Smooth muscle cell of the coronary artery (primary cell): ENCODE results near the gene TRNP1. TPM values are rescaled to one million over a fixed set of nuclear protein-coding genes. Genes with fewer than 3 reads are reported as not detected.

Source experiments
- total RNA-seq: library from RNA; depleted of rRNA; stranded (reverse); fragments of >200 nt; gene quantifications from 2 replicates; pipeline ENCODE4 v1.2.3, GENCODE V29; 2014; ENCODE audit warnings: low replicate concordance

Gene TRNP1, protein sequence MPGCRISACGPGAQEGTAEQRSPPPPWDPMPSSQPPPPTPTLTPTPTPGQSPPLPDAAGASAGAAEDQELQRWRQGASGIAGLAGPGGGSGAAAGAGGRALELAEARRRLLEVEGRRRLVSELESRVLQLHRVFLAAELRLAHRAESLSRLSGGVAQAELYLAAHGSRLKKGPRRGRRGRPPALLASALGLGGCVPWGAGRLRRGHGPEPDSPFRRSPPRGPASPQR
- total RNA-seq, result 5.3 and 11.7 TPM in 2 replicates

DNA sequence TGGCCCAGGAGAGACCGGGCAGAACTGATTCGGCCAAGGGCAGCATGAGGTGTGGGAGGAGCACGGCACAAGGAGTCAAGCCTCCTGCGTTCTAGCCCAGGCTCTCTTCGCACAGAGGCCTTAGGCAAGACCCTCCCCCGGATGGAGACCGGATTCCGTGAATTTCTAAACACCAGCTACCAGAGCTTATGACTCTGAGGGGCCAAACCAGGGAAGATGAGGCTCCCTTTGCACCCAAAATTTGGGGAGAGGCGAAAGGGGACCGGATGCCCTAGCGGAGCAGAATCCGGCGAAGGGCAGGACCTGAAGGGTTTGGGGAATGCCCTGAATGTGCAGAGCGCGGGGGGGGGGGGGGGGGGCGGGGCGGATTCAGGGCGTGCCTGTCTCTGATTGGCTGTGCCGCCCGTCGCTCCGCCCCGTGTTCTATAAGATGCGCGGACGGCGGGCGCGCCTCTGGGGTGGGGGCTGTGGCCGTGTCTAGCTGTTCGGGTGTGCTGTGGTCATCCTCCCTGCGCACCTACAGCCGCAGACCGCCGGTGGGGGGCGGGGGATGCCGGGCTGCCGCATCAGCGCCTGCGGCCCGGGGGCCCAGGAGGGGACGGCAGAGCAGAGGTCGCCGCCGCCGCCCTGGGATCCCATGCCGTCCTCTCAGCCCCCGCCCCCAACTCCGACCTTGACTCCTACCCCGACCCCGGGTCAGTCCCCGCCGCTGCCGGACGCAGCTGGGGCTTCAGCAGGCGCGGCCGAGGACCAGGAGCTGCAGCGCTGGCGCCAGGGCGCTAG is at the start of gene TRNP1:
Gene TRNP1, plus strand, starts transcription at position 456 of the 783 bp plus-strand sequence. Its CDS starts 95 bp downstream, at position 551.

GRCh38 chr1:26959722-26960624 is 33.5 kb upstream of the TRNP1 start, which contains the start of gene KDF1:
TSS of gene KDF1 (minus strand) at chr1:26960468. CDS start at chr1:26952380, 8,088 bp downstream.

Other genes starting within 250 kb of the TRNP1 start
- gene PIGV, start 205.7 kb upstream of the TRNP1 start, total RNA-seq, result 6.0 and 11.4 TPM in 2 replicates
- 4.1 and 6.4 TPM in 2 replicates for gene ZDHHC18, start 167.0 kb upstream of the TRNP1 start, total RNA-seq
- gene SFN, start 130.5 kb upstream of the TRNP1 start, total RNA-seq, result 0.23 and 2.3 TPM in 2 replicates
- gene GPN2, start 103.4 kb upstream of the TRNP1 start, total RNA-seq, result 10.7 and 13.1 TPM in 2 replicates
- gene GPATCH3, start 93.2 kb upstream of the TRNP1 start, total RNA-seq, result 8.3 and 10.9 TPM in 2 replicates
- gene NR0B2, start 79.7 kb upstream of the TRNP1 start, total RNA-seq, result not detected in 2 replicates
- 31.3 and 49.4 TPM in 2 replicates for gene NUDC, start 71.9 kb upstream of the TRNP1 start, total RNA-seq
- not detected in 2 replicates for gene KDF1, start 33.2 kb upstream of the TRNP1 start, total RNA-seq
- 3.7 and 3.9 TPM in 2 replicates for gene TENT5B, start 19.2 kb downstream of the TRNP1 start, total RNA-seq
- gene SLC9A1, start 161.4 kb downstream of the TRNP1 start, total RNA-seq, result 1.5 and 3.2 TPM in 2 replicates
- gene WDTC1, start 240.9 kb downstream of the TRNP1 start, total RNA-seq, result 18.2 and 18.6 TPM in 2 replicates